ENCODE data around the gene CEP128. TPM values are rescaled to one million over a fixed set of nuclear protein-coding genes. Genes with fewer than 3 reads are reported as not detected.

Gene CEP128
- polyA plus RNA-seq, 1 of the 3 experiments (the other 2 are of a cell fraction): 1.2 TPM

DNA sequence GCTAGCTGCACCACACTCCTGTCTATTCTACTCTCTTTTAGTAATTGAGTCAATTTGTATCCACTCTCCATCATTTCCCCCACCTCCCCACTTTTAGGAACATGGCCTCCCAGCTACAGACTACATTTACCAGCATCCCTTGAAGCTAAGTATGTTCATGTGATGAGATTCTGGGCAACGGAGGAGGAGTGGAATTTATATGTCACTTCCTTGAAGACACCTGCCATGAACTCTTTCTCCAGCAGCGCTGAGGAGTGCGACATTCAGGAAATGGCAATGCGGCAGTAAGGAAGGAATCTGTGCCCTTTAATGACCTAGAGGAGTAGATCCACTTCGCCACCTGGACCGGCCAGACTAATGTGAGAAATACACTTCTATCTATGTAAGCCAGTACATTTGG lies 486.5 kb downstream of the CEP128 start:
- CTCF ChIA-PET: interaction anchor here (1.3 kb wide), 1 partner anchor 14 kb away, joined by 3 read pairs; no protein-coding TSS in a partner anchor
- no peaks in the 10 kb centered on the region for H3K9me3 ChIP-seq
- H2AFZ ChIP-seq (ENCODE audit: low read depth): no peak overlapping the region

GRCh38 chr14:80448267-80448666 lies 493.3 kb downstream of the CEP128 start:
- Histone ChIP-seq H3K27ac (ENCODE audit: low read depth in 2 of 2, low read length in 1 of 2) (no peak overlapping the region), H3K79me2 (ENCODE audit: insufficient read depth) (no peaks in the 10 kb centered on the region), H3K9ac (no peak overlapping the region), H3F3A (replicated peaks; ENCODE audit: insufficient read depth) (no peaks in the 10 kb centered on the region), H3K27me3 (ENCODE audit: insufficient read depth) (no peaks in the 10 kb centered on the region), H3K9me3 (no peaks in the 10 kb centered on the region), H4K20me1 (ENCODE audit: insufficient read depth) (no peaks in the 10 kb centered on the region), H2AFZ (ENCODE audit: low read depth) (no peak overlapping the region), H3K4me1 (ENCODE audit: control insufficient read depth in 1 of 2, insufficient read depth in 2 of 2, low read depth in 1 of 2, low read length in 1 of 2) (no peaks in the 10 kb centered on the region), H3K9me2 (no peaks in the 10 kb centered on the region), H3K4me2 (no peak overlapping the region), H3K4me3 (ENCODE audit: low read depth in 2 of 2, low read length in 1 of 2) (no peak overlapping the region), H3K36me3 (replicated peaks in 1 of 2; ENCODE audit: control insufficient read depth in 1 of 2, insufficient read depth in 2 of 2, low read length in 1 of 2) (no peaks in the 10 kb centered on the region)
- peak; percentile 9 for DNase-seq
- TF ChIP-seq YY1 (IDR thresholded peaks at IDR 0.05; ENCODE audit: low read depth): no peak
- TF ChIP-seq GATA2 (CRISPR knock-in tag; IDR thresholded peaks at IDR 0.05): peak; percentile 56
- whole genome bisulfite sequencing (ENCODE audit: low lambda C conversion rate): 52% methylated on average over 3 of the region's 3 CpGs
- ChIA-PET POLR2A (no interaction called here), CTCF (no interaction called here)

More for the DNA sequence above, 486.5 kb downstream of the CEP128 start:
- Histone ChIP-seq H3K79me2 (ENCODE audit: insufficient read depth) (no peaks in the 10 kb centered on the region), H3F3A (replicated peaks; ENCODE audit: insufficient read depth) (no peaks in the 10 kb centered on the region), H3K36me3 (replicated peaks in 1 of 2; ENCODE audit: control insufficient read depth in 1 of 2, insufficient read depth in 2 of 2, low read length in 1 of 2) (no peaks in the 10 kb centered on the region), H3K4me3 (ENCODE audit: low read depth in 2 of 2, low read length in 1 of 2) (no peak overlapping the region), H3K9me2 (no peaks in the 10 kb centered on the region), H3K9ac (no peak overlapping the region), H4K20me1 (ENCODE audit: insufficient read depth) (no peaks in the 10 kb centered on the region), H3K27ac (ENCODE audit: low read depth in 2 of 2, low read length in 1 of 2) (no peak overlapping the region), H3K4me2 (no peak overlapping the region), H3K27me3 (ENCODE audit: insufficient read depth) (no peaks in the 10 kb centered on the region), H3K4me1 (ENCODE audit: control insufficient read depth in 1 of 2, insufficient read depth in 2 of 2, low read depth in 1 of 2, low read length in 1 of 2) (no peaks in the 10 kb centered on the region)
- POLR2A ChIA-PET: no interaction called here
- TF ChIP-seq RXRA (IDR thresholded peaks at IDR 0.05; ENCODE audit: borderline replicate concordance, low read depth): no peak
- TF ChIP-seq EZH2phosphoT487 (IDR thresholded peaks at IDR 0.05; ENCODE audit: borderline replicate concordance, low read depth): no peak
- TF ChIP-seq NFIC (IDR thresholded peaks at IDR 0.05; ENCODE audit: borderline replicate concordance): no peak
- TF ChIP-seq, protein P1, sequence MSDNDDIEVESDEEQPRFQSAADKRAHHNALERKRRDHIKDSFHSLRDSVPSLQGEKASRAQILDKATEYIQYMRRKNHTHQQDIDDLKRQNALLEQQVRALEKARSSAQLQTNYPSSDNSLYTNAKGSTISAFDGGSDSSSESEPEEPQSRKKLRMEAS (IDR thresholded peaks at IDR 0.05; ENCODE audit: low read depth): no peak
- TF ChIP-seq RCOR1 (IDR thresholded peaks at IDR 0.05; ENCODE audit: low read length): no peak
- TF ChIP-seq SMC3 (IDR thresholded peaks at IDR 0.05; ENCODE audit: low read depth, low read length): no peak
- TF ChIP-seq FOXJ3 (CRISPR knock-in tag; IDR thresholded peaks at IDR 0.05): no peak
- TF ChIP-seq TEAD4 (IDR thresholded peaks at IDR 0.05; ENCODE audit: borderline replicate concordance, insufficient read depth): no peak
- no peak for TF ChIP-seq JUND (IDR thresholded peaks at IDR 0.05)
- TF ChIP-seq ELF1 (IDR thresholded peaks at IDR 0.05): no peak
- no peak for TF ChIP-seq TAF1 (IDR thresholded peaks at IDR 0.05; ENCODE audit: borderline replicate concordance, low read depth, low read length)
- TF ChIP-seq USF2 (IDR thresholded peaks at IDR 0.05; ENCODE audit: borderline replicate concordance, low read depth, low read length): no peak
- no peak for TF ChIP-seq GATA2 (CRISPR knock-in tag; IDR thresholded peaks at IDR 0.05)
- TF ChIP-seq, protein P2, sequence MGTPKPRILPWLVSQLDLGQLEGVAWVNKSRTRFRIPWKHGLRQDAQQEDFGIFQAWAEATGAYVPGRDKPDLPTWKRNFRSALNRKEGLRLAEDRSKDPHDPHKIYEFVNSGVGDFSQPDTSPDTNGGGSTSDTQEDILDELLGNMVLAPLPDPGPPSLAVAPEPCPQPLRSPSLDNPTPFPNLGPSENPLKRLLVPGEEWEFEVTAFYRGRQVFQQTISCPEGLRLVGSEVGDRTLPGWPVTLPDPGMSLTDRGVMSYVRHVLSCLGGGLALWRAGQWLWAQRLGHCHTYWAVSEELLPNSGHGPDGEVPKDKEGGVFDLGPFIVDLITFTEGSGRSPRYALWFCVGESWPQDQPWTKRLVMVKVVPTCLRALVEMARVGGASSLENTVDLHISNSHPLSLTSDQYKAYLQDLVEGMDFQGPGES (IDR thresholded peaks at IDR 0.05; ENCODE audit: low read depth, low read length): no peak
- TF ChIP-seq FOSL2 (IDR thresholded peaks at IDR 0.05; ENCODE audit: borderline replicate concordance, low read depth): no peak
- WGBS (ENCODE audit: low lambda C conversion rate): 79% methylated on average over 6 of the region's 6 CpGs
- DNase-seq: no peak

All from SK-N-SH (cell line).